HCT116 (cell line): ENCODE data around the gene IFNGR2.

ENCODE experiments used
- EZH2 ChIP-seq: fragments of 200-600 bp; sonication (generic); IDR thresholded peaks from 2 replicates; pipeline ENCODE4 v1.6.1; 2017; ENCODE audit warnings: antibody characterized with exemption, mixed run types
- MAX ChIP-seq: IDR thresholded peaks from 2 replicates; pipeline ENCODE4 v1.6.1; 2012
- POLR2A ChIP-seq: IDR thresholded peaks from 2 replicates; pipeline ENCODE4 v1.7.0; 2011; ENCODE audit warnings: borderline replicate concordance; ENCODE audit not compliant: insufficient read depth, insufficient read length; ENCODE audit errors: extremely low read depth
- YY1 ChIP-seq: IDR thresholded peaks from 2 replicates; pipeline ENCODE4 v1.6.1; 2011; ENCODE audit warnings: low read length, low read depth, moderate library complexity, mild to moderate bottlenecking; ENCODE audit not compliant: insufficient replicate concordance; ENCODE audit errors: extremely low read depth

- no peak for TF ChIP-seq POLR2A
- TF ChIP-seq YY1: no peak
- no peak for TF ChIP-seq EZH2
- no peak for TF ChIP-seq MAX
Observed at GRCh38 chr21:33395891-33396331, 7.3 kb upstream of the IFNGR2 start.
